Left lobe of liver (tissue), 2 donors: ENCODE data around the gene IL7R. TPM values are rescaled to one million over a fixed set of nuclear protein-coding genes. Genes with fewer than 3 reads are reported as not detected.
"Not testable (repeated sequence)": the region's sequence is repeated elsewhere in the genome, so short reads cannot be mapped to it uniquely, and the experiment has no call there.

Experiments used
- ATAC-seq: fragments of 200-7000 bp; cut with Tn5 transposase; one replicate; pipeline ENCODE4 v1.9.1; 2020; ENCODE audit warnings: mild to moderate bottlenecking, moderate library complexity
- DNase-seq: peaks from one replicate; pipeline ENCODE4 v3.0.0-alpha.2; 2020; ENCODE audit warnings: low spot score
- total RNA-seq: library from RNA; stranded (reverse); gene quantifications from one replicate; pipeline ENCODE4 v1.2.1, GENCODE V29; 2021
- donor health status: DM: no; HTN: no; CAD: no; lungs with moderate emphysema.
- donor health status: DM: no; HTN: yes; CAD: no.

Gene IL7R
- total RNA-seq, 1 donor from 2014 or later: 2.4 TPM

GRCh38 chr5:35870605-35871004, 13.9 kb downstream of the IL7R start:
- ATAC-seq (no peak), DNase-seq (no peak)

- ATAC-seq: no peak
Observed at GRCh38 chr5:35876454-35876853, 19.8 kb downstream of the IL7R start.

DNA sequence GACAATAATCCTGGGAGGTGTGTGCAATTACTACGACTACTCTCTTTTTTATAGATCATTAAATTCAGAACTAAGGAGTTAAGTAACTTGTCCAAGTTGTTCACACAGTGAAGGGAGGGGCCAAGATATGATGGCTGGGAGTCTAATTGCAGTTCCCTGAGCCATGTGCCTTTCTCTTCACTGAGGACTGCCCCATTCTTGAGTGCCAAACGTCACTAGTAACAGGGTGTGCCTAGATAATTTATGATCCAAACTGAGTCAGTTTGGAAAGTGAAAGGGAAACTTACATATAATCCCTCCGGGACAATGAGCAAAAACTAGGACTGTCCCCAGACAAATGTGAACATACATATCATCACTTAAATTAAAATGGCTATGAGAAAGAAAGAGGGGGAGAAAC, 20.2 kb downstream of the IL7R start:
- DNase-seq (no peak), ATAC-seq (no peak)

More at GRCh38 chr5:35876454-35876853, 19.8 kb downstream of the IL7R start:
- no peak for DNase-seq

DNA sequence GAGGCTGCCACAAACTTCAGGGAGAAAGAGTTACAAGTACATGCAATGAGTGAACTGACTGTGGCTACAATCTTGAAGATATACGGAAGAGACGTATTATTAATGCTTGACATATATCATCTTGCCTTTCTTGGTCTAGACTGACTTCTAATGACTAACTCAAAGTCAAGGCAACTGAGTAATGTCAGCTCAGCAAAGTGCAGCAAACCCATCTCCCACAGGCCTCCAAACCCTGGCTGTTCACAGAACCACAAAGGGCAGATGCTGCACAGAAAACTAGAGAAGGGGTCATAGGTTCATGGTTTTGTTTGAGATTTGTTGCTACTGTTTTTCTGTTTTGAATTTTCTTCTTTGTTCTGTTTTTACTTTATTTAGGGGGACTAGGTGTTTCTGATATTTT, 21.0 kb downstream of the IL7R start:
- DNase-seq: no peak
- ATAC-seq: no peak

DNA sequence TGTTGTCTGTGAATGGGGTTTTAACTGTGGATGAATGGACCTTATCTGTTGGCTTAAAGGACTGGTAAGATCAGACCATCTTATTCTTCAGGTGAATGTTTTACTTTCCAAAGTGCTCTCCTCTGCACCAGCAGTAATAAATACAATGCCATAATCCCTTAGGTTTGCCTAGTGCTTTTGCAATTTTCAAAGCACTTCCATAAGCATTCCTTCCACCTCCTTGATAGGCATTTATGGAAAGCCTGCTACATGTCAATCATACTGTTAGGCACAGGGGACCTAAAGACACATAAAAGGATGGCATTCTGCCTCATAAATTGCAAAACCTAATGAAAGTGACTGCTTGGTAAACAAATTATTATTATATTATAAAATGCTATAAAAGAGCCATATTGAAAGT, 21.4 kb downstream of the IL7R start:
- no peak for DNase-seq
- no peak for ATAC-seq

DNA sequence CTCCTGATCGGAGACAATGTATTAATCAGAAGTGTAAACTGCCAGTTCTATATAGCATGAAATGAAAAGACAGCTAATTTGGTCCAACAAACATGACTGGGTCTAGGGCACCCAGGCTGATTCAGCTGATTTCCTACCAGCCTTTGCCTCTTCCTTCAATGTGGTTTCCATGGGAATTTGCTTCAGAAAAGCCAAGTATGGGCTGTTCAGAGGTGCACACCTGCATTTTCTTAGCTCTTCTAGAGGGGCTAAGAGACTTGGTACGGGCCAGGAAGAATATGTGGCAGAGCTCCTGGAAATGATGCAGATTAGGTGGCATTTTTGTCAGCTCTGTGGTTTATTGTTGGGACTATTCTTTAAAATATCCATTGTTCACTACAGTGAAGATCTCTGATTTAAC, 22.4 kb downstream of the IL7R start:
- DNase-seq (no peak), ATAC-seq (no peak)

GRCh38 chr5:35879649-35880048, 23.0 kb downstream of the IL7R start:
- no peak for ATAC-seq
- DNase-seq: no peak

- DNase-seq: no peak
Observed at GRCh38 chr5:35880156-35880555, 23.5 kb downstream of the IL7R start.

DNA sequence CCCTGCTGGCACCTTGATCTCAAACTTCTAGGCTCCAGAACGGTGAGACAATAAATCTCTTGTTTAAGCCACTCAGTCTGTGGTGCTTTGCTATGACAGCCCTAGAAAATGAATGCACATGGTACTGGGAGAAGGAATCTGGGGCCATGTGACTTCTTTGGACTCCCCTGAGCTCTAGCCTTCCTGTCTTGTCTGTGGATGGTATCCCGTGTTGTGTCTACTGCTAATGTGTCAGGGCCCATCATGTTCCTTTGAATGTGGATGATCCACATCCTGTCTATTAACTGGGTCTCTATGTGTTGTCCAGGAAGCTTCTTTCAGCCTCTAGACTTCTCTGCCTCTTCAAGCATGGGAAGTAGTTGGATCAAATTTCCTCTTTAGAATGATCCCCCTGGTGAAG, 25.1 kb downstream of the IL7R start:
- no peak for DNase-seq
- ATAC-seq: no peak

More at GRCh38 chr5:35880156-35880555, 23.5 kb downstream of the IL7R start:
- no peak for ATAC-seq

- no peak for DNase-seq
Observed at GRCh38 chr5:35884191-35884769, 27.6 kb downstream of the IL7R start.

GRCh38 chr5:35884773-35885172, 28.1 kb downstream of the IL7R start:
- DNase-seq (no peak), ATAC-seq (no peak)

More at GRCh38 chr5:35884191-35884769, 27.6 kb downstream of the IL7R start:
- no peak for ATAC-seq

DNA sequence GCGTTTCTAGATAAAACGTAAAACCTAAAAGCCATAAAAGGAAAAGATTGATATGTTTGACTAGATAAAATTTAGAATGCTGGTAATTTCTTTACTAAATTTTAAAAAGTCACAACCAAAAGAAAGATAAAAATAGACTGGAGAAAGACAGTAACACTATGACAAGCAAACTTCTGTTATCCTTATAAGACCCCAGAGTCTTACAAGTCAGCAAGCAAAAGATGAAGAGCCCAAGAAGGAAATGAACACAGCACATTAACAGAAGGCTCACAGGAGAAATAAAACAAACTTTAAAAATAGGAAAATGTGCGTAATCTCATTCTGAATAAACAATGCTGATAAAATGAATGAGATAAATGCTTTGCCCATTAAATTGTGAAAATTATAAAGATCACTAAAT, 29.7 kb downstream of the IL7R start:
- DNase-seq (no peak), ATAC-seq (no peak)

- DNase-seq (no peak), ATAC-seq (no peak)
Observed at GRCh38 chr5:35887321-35888100, 30.8 kb downstream of the IL7R start.

GRCh38 chr5:35890021-35891020, 33.6 kb downstream of the IL7R start:
- ATAC-seq: no peak
- no peak for DNase-seq

- ATAC-seq, DNase-seq: not testable (repeated sequence)
Observed at GRCh38 chr5:35892799-35893198, 36.1 kb downstream of the IL7R start.

GRCh38 chr5:35894131-35894530, 37.4 kb downstream of the IL7R start:
- ATAC-seq (no peak), DNase-seq (no peak)

GRCh38 chr5:35898952-35899660, 42.4 kb downstream of the IL7R start:
- ATAC-seq: no peak
- DNase-seq: no peak

- no peak for DNase-seq
- ATAC-seq: no peak
Observed at GRCh38 chr5:35899800-35900199, 43.1 kb downstream of the IL7R start.

GRCh38 chr5:35900972-35901695, 44.4 kb downstream of the IL7R start:
- ATAC-seq (no peak), DNase-seq (no peak)

DNA sequence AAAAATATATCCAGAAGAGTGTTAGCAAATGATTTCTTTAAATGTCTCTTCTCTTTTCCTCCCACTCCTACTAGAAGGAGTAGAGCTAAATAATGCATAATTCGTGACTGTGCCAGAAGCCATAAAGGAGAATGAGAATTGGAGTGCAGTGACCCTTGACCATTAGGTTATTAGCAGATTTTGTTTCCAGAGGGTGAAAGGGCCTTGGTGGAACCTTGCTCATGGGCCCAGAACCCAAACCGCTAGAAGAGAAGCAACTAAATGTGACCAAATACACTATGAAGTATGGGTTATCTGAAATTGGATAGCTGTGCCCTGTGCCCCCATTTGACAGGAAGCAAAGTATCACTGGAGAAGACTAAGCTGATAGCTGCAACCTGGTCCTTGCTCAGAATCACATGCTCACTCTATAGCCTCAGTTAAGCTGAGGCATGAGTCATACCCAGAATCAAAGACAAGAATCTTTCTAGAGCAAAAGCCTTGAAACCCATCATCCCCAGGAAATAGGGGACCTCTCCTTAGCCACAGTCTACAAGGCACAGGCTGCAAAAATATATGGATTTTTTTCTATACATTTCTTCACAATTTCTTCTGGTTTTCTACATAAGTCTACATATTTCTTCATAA, 45.5 kb downstream of the IL7R start:
- no peak for DNase-seq
- no peak for ATAC-seq
